NCI-H748 treated with DMSO at 0.1 percent for 48 hours (cell line): Measurements from ENCODE around the gene LBR.

ENCODE experiments used
- DNase-seq: peaks from one replicate; lab custom pipeline; 2025; lab: John Stamatoyannopoulos, UW

Gene LBR

DNA sequence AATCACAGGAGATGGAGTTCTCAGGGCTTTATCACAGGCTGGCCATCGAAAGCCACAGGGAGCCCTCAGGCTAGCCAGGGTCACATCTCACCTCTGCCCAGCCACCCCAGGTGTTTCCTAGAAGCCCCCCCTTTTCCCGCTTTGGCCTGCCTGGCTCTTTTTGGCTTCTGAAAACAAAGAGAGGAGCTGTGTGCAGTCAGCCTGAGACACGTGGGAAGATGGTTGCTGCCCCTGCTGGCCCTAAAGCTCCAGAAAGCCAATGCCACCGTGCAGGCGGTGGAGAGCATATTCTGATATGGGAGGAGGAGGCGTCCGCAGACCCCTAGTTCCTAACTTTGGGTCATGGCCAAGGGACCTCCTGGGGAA lies 18.7 kb upstream of the LBR start:
- no peak for DNase-seq

DNA sequence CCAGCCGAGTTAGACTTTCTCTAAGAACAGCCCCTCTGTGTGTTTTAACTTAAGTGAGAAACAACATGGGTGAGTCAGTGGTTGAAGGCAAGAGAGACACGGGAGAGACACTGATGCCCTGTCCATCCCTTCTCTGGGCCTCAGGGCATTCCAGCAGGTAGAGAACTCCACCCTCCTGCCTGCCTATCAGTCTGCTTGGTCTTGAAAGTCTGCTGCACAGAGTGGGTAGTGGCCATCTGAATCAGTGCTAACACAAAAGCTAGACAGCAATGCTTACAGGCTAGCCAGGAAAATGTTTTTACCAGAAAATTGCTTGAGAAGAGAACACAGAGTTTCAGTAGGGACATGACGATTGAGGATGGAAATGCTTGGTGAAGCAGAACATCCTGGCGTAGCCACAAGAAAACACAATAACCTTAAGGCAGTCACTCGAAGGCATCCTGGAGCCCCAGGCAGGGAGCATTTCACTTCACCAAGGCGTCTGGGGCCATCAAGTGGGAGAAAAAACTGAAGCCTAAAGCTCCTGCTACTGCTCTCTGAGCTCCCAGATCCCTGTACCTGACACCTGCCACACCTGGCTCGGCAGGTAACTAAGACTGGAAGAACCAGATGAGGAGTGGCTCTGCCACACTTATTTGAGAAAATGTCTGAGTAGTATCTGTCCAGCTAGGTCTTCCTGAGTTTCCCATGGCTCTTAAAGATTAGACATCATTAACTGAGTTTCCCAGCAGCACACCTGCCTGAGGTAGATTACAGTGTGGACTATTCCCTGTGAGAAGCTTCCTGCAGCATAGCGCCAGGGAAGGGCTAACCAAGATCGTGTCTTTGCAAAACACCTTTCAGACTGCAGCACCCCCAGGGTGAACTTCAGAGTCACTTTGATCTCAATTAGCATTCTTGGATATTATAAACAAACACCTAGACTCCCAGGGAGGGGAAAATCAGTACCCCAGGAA lies 18.1 kb upstream of the LBR start:
- no peak for DNase-seq

DNA sequence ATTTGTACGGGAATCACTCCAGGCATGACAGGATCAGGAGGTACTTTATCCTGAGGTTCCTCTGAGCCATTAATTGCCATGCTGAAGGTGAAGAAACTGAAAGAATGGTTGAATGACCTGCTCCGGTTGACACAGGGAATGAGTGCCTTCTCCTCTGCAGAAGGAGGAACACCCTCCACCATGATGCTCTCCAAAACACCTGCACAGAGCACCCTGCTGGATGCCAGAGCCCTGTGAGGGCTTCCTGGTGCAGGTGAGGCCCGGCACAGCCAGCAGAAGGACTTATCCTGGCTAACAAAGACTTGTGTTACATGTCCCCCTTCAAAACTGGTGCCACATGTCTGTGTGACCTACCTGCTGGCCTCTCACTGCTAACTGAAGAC lies 14.3 kb upstream of the LBR start:
- no peak for DNase-seq

DNA sequence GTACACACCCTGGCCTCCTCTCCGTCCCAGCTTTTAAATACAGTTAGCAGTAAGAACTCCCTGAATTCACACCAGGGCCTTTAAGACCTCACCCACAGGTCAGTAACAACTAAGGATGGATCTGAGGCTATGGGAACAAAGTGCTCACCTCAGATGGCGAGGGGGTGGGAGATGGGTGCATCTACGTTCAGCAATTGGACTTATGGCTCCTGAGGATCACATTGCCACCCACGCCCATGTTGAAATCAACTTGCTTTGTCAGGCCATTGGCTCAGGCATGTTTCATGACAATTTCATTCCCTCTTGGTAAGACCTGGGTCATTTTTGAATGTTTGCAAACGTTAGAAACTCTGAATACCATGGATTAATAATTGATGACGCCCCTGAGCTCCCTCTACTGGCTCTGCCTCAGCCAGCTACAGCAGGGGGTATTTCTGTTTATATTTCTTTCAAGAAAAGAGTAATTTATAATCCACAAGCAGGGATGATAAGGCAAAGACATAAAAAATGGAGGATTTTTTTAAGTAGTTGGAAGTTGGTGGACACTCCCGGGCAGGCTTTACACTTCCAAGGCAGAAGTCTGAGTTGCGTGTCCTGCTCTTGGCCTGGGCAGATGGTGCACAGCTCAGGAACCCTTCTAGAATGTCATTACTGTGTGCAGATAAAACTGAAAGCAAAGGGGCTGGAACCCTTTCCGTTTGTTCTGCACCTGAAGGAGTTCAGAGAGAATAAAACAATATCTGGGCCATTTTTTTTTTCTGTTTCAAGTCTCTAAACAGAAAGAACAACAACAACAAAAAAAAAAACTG lies 13.7 kb upstream of the LBR start:
- DNase-seq = no peak

DNA sequence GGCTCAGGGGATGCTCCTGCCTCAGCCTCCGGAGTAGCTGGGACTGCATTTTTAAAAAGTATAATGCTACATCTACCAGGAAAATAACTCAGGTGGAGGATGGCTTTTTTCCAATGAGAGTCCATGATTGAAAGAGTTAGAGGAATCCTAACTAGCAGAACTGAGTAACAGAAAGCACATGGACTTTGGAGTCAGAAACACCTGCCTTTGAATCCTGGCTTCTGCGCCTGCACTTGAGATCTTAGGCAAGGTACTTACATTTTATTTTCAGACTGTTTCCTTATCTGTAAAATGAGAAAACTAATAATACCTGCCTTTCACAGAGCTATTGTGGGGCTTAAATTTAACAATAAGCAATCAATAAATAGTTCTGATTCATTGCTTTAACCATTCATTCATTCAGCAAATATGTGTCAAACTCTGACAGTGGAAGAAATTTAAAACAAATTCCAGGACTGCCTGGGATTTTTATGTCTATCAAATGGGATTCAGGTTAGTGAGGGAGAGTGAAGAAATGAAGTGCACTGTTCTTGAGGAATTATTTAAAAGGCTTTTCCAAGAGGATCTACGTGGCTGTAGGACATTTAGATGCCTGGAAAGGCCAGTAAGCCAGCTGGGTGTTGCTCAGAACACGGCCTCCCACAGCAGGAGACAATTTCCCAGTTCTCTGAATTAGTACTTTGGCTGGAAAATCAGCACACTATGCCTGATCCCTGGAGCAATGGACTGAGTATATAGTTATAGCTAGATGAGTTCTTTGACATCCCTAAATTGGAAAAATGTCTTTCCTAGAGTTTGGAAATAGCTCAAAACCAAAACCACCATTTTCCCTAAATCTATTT lies 12.8 kb upstream of the LBR start:
- no peak for DNase-seq

DNA sequence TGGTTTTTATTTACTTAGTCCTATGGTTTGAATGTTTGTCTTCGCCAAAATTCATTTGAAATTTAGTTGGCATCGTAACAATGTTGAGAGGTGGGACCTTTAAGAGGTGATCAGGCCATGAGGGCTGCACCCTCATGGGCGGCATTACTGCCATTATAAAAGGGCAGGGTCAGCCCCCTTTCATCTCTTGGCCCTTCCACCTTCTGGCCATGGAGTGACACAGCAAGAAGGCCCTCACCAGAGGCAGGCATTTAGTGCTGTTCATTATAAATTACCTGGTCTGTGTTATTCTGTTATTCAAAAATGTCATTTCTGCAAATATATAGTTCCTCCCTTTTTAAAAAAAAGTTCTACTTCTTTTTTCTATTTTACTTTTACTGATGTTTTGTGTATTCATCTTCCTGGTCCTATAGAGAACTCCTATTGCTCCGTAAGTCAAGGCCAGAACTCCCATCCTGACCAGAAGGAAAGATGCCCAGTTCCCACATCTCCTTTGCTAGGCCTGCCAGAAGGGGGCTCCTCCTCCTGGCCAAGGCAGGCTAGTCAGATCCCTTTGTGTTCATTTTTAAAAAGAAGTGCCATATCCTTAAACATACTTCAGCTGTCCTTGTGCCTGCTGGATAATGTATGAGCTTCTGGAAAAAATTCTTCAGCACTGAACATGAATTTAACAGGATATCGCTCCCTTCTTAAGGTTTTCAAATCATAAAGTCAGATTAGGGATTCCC lies 10.0 kb upstream of the LBR start:
- no peak for DNase-seq

DNA sequence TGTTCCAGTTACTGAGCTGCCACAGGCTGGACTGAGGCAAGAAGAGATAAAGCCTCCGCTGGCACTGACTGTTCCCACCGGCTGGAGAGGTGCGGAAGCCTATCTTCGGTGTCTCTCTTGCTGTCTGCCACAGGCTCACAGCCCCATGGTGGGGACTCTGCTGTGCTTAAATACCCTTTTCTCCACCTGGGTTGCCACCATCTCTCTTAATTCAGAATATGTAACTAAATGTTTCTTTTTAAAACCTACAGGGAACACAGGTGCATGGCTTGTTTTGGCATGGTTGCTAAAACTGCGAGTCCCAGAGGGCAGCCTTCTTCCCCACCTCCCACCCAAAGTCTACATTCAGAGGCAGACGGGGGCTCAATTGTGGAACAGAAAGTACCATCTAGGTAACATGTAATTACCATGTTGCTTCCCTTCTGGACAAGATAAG lies 8.1 kb upstream of the LBR start:
- DNase-seq = no peak

DNA sequence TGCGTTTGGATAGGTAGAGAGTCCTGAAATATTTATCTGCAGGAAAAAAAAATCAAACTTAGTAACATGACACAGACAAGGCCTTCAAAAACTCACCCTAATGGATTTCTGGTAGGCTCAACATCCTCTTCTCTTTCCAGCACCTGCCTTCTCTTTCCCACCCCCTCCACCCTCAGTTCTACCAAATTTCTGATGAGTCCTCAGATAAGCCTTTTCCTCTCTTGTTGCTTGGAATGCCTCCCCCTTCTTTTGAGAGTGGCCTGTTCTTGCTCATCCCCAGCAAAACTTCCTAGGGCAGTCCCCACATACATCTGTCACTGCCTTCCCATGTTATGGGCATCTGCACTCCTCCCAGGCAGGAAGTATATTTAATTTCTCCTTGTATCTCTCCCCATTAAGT lies 7.6 kb upstream of the LBR start:
- no peak for DNase-seq

DNA sequence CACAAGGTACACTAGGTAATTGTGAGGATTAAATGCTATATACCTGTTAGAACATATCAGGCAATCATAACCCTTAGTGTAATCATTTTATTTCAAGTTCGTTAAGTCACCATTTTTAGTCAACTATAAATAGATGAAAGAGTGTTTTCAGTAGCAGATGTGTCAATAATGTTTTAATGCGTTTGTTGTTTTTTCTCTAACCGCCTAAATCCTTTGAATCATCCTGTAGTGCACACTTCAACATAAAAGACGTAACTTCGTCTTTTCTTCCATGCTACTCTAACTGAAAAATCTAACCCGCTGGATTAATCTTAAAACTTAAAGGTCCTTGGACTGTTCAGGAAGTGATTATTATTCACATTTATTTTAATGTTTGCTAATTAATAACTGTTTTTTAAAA lies 7.2 kb upstream of the LBR start:
- no peak for DNase-seq

DNA sequence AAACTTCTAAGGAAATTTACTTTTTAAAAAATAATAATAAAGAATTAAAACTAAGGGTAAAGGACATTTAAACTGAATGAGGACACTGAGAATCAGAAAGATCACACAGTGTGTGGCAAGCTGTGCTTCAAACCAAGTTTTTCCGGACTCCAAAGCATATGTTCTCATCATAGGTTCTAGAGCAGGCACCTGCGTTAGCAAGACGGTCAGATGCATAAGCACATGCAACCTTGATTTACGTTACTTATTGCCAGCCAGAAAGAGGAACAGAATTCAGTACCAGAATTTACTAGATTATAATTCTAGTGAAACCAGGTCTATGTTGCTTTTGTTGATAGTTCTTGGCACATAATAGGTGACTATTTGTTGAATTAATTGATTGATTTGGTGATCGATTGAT lies 6.2 kb upstream of the LBR start:
- no peak for DNase-seq

DNA sequence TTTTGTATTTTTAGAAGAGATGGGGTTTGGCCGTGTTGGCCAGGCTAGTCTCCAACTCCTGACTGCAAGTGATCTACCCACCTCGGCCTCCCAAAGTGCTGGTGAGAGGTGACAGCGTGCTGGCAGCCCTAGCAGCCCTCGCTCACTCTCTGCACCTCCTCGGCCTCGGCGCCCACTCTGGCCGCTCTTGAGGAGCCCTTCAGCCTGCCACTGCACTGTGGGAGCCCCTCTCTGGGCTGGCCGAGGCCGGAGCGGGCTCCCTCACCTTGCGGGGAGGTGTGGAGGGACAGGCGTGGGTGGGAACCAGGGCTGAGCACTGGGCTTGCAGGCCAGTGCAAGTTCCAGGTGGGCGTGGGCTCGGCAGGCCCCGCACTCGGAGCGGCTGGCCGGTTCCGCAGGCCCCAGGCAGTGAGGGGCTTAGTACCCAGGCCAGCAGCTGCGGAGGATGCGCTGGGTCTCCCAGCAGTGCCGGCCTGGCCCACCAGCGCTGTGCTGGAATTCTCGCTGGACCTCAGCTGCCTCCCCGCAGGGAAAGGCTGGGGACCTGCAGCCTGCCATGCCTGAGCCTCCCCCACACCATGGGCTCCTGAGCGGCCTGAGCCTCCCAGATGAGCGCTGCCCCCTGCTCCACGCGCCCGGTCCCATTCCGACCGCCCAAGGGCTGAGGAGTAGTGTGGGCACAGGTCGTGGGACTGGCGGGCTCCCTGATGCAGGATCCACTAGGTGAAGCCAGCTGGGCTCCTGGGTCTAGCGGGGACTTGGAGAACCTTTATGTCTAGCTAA lies 3.4 kb upstream of the LBR start:
- no peak for DNase-seq

DNA sequence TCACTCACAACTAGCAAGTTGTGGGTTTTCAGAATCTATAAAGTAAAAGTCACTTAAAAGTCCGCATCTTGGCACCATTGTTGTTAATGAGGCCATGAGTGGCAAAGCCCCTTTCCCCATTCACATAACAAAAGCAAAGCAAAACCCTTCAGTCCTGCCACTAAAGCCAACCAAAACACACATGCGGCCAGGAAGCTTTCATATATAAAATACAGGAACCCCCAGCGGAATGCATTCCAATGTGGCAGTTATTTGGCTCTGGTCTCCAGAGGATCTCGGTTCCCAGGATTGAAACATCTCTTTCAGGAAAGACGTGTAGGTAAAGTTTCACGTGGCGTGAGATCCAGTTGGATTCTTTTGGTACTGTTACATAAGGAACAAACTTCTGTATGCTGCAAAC lies 2.5 kb upstream of the LBR start:
- no peak for DNase-seq

DNA sequence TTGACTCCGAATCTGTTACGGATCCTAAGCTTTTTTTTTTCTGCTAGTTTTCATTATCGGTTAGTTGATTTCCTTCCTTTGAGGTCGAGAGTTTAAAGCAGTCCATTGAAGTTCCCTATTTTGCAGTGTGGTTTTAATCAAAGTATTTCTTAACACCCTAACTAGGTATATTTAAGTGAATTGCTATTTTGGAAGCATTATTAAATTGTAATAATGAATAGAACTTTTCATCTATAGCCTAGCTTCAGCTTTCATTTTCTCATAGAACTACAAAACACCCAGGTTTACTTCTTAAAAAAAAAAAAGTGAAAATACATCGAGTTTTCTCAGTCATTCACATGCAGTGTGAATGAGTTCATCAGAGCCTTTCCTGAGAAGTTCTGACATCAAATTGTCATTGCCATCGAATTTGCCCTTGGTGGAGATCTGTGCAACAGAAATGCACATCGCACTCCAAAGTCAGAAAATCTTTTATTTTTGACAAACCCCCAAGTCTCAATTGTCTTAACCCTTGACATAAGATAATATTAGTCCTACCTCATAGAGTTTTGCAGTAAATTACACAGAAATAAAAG lies 1.1 kb upstream of the LBR start:
- DNase-seq = no peak

DNA sequence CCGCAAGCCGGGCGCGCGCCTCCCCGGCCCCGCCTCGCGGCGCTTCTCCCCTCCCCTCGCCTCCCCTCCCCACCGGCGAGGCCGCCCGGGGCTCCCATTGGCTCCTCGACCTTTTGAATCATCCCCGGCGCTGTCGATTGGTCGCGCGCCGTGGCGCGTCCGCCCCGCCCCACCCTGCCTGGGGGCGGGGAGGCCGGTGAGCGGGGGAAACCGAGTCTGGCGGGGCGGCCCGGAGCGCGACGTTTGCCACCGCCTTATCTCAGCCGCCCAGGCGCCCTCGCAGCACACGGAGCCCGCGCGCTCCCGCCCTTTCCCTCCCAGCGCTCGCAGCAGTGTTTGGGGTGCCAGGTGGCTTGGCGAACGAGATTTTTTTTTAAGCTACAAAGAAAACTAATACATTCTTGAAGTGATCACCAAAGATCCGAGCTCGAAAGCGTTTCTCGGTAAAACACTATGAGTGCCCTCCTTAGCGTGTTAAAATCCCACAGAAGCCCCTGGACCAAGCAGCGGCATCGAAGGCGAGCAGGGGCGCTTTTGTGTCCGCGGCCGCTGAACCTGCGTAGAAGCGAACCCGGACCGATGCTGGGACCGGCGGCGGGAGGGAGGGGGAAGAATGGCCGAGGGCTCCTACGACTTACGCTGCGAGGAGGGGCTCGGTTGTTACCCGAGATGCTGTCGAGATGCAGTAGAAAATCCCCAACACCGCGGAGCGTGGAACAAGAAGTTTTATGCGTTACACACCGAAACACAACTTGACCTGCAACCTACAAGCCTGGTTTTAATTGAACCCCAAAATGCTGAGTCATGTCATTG lies 436 bp upstream of the LBR start:
- peak; percentile 72 for DNase-seq

DNA sequence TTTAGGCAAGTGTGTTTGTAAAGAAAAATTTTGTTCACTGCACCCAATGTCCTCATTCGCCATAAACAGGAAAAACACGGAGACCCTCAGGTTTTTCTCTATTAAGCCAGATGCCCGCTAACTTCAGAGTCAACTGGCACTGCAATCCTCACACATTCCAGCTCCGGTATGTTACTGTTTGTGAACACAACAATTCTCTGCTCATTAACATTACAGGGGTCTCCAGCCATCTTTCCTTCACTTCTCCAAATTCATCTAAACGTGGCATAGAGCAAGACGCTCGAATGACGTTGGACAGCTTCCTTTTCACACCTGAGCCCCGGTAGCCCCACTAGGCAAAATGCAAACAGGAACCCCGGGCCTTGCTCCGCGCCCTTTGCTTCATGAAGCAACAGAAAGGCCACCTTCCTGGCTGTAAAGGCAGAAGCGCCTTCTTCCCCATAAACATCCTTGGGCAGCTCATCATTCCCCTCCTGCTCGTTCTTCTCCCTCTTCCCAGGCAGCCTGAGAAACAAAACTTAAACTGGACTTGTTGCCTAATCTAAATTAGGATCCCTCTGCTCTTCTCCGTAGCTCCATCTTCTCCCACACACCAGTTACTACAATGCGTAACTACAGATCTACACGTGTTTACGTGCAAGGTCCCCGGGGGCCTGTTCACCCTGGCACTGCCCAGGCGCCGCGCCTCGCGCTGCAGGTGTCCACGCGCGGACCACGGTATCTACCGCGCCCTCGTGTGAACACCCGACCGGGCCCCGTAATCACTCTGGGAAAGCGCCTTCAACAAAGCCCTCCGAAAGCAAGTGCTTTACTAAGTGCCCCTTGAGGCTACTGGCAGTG lies 1.2 kb downstream of the LBR start:
- DNase-seq = no peak

DNA sequence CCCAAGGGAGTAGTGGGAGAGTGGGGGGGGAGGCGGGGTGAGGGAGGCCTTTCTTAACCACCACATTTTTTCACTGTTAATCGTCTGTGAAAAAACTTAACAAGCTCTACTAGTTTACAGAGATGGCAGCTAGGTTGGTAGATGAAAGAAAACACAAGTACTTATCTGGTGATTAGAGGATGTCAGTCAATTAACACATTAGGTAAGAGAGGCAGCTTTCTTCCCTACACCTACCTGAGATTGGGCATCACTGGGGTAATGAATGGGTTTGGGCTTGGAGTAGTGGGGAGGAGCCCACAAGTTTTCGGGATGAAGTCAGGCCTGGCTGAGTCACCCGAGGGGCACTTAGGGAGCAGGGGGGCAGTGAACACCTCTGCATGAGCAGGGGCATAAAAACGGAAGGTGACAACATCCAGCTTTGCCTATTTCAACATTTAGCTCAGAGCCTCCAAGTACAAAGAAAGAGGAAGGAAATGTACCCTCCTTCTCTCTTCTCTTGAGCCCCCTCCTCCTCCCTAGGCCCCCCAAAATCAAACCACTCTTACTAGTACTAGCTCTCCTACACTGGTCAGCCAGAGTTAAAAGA lies 2.5 kb downstream of the LBR start:
- no peak for DNase-seq

DNA sequence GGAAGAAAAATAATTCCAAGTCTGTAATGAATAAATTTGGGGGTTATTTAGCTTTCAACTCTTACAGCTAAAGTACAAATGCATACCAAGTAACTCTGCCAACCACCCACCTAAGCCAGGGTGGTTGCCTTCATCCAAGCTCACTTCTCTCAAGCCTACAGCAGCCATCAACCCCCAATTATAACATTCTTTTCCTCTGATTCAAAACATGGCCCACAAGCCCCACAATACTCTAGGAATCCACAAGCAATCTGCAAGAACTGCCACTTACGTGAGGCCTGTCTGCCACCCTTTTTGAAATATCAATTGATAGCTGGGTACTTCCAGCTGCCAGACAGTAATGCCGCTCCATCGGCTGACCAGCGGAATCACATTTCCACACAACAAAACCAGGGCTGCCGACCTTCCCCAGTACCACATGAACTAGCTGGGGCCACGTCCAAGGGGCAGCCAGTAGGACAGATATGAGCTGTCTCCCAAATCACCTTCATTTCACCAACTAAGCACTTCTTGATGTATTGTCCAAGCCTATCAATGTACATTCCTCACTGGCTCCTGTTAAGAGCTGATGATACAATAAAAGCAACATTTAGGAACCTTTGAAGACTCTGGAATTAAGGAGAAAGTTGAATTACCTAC lies 3.2 kb downstream of the LBR start:
- DNase-seq = no peak

DNA sequence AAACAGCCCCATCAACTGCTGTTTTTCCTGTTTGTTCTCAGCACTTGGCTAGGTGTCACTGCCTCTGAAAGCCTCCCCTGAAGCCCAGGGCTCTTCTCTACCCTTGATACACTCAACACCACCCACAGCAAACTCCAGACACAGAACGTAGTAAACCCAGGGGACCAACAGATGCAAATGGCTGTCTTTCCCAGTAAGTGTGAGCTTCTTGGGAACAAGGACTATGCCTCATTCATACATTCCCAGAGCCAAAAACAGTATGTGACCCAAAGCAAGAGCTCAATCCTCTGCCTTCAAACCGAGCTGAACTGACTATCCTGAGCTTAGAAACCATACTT lies 4.4 kb downstream of the LBR start:
- DNase-seq = no peak
